ENCODE measurements around the gene CAB39.

Gene CAB39

GRCh38 chr2:230690439-230690838 is 22.2 kb upstream of the CAB39 start:
- TF ChIP-seq CTCF (IDR thresholded peaks at IDR 0.05; ENCODE audit: control insufficient read depth, insufficient read depth, low read depth, low read length, missing control alignments) = no peak
- no peak for DNase-seq (ENCODE audit: low read depth)
- no peak overlapping the region for H3K4me3 ChIP-seq (ENCODE audit: control insufficient read depth, low read depth, low read length)

GRCh38 chr2:230691005-230691647 is 21.5 kb upstream of the CAB39 start:
- TF ChIP-seq CTCF (IDR thresholded peaks at IDR 0.05; ENCODE audit: control insufficient read depth, insufficient read depth, low read depth, low read length, missing control alignments) = no peak
- no peak for DNase-seq (ENCODE audit: low read depth)
- H3K4me3 ChIP-seq (ENCODE audit: control insufficient read depth, low read depth, low read length) = no peak overlapping the region

- H3K4me3 ChIP-seq (ENCODE audit: control insufficient read depth, low read depth, low read length) = no peak overlapping the region
- TF ChIP-seq CTCF (IDR thresholded peaks at IDR 0.05; ENCODE audit: control insufficient read depth, insufficient read depth, low read depth, low read length, missing control alignments) = no peak
- DNase-seq (ENCODE audit: low read depth) = no peak
These were observed 19.9 kb upstream of the CAB39 start for GRCh38 chr2:230692760-230693159.

GRCh38 chr2:230693411-230693810 is 19.2 kb upstream of the CAB39 start:
- DNase-seq (ENCODE audit: low read depth) = no peak
- no peak overlapping the region for H3K4me3 ChIP-seq (ENCODE audit: control insufficient read depth, low read depth, low read length)
- no peak for TF ChIP-seq CTCF (IDR thresholded peaks at IDR 0.05; ENCODE audit: control insufficient read depth, insufficient read depth, low read depth, low read length, missing control alignments)

- H3K4me3 ChIP-seq (ENCODE audit: control insufficient read depth, low read depth, low read length) = no peak overlapping the region
- DNase-seq (ENCODE audit: low read depth) = no peak
- TF ChIP-seq CTCF (IDR thresholded peaks at IDR 0.05; ENCODE audit: control insufficient read depth, insufficient read depth, low read depth, low read length, missing control alignments) = no peak
These were observed 18.4 kb upstream of the CAB39 start for GRCh38 chr2:230694241-230694640.

GRCh38 chr2:230695551-230695950 is 17.1 kb upstream of the CAB39 start:
- H3K4me3 ChIP-seq (ENCODE audit: control insufficient read depth, low read depth, low read length) = no peak overlapping the region
- no peak for TF ChIP-seq CTCF (IDR thresholded peaks at IDR 0.05; ENCODE audit: control insufficient read depth, insufficient read depth, low read depth, low read length, missing control alignments)
- no peak for DNase-seq (ENCODE audit: low read depth)

GRCh38 chr2:230696670-230697069 is 16.0 kb upstream of the CAB39 start:
- TF ChIP-seq CTCF (IDR thresholded peaks at IDR 0.05; ENCODE audit: control insufficient read depth, insufficient read depth, low read depth, low read length, missing control alignments) = no peak
- DNase-seq (ENCODE audit: low read depth) = no peak
- H3K4me3 ChIP-seq (ENCODE audit: control insufficient read depth, low read depth, low read length) = no peak overlapping the region
